GM23338 (cell line): Measurements from ENCODE around the gene GPT2. TPM values are rescaled to one million over a fixed set of nuclear protein-coding genes. Genes with fewer than 3 reads are reported as not detected.

Experiments
- ATAC-seq: fragments of 200-7000 bp; cut with Tn5 transposase; 3 replicates; pipeline ENCODE4 v1.9.1; 2020
- DNase-seq: peaks from one replicate; pipeline ENCODE4 v3.0.0-alpha.2; 2015; ENCODE audit warnings: low spot score
- H2AFZ ChIP-seq: fragments of 200-600 bp; sonication (generic); 2 replicates; pipeline ENCODE4 v1.8.0; 2016; ENCODE audit warnings: antibody characterized with exemption, mild to moderate bottlenecking, moderate library complexity
- H3F3A ChIP-seq: fragments of 200-600 bp; sonication (generic); replicated peaks from 2 replicates; pipeline ENCODE4 v1.8.0; 2017; ENCODE audit warnings: antibody characterized with exemption, mixed run types, low read depth
- H3K27ac ChIP-seq: fragments of 200-600 bp; sonication (generic); 2 replicates; pipeline ENCODE4 v1.6.1; 2016; ENCODE audit warnings: low read depth
- H3K27me3 ChIP-seq: fragments of 200-600 bp; sonication (generic); 2 replicates; pipeline ENCODE4 v1.8.0; 2016; ENCODE audit warnings: mild to moderate bottlenecking, mixed run types, moderate library complexity; ENCODE audit not compliant: insufficient read depth
- H3K36me3 ChIP-seq: fragments of 200-600 bp; sonication (generic); 2 replicates; pipeline ENCODE4 v1.8.0; 2016; ENCODE audit warnings: mild to moderate bottlenecking; ENCODE audit not compliant: insufficient read depth
- H3K4me1 ChIP-seq: fragments of 200-600 bp; sonication (generic); 2 replicates; pipeline ENCODE4 v1.8.0; 2016; ENCODE audit warnings: mild to moderate bottlenecking, moderate library complexity; ENCODE audit not compliant: insufficient read depth
- H3K4me2 ChIP-seq: fragments of 200-600 bp; sonication (generic); 2 replicates; pipeline ENCODE4 v1.7.1; 2017; ENCODE audit warnings: mixed run types
- H3K4me3 ChIP-seq: fragments of 200-600 bp; sonication (generic); 2 replicates; pipeline ENCODE4 v1.6.1; 2016; ENCODE audit warnings: mixed run types
- H3K79me2 ChIP-seq: fragments of 200-600 bp; sonication (generic); replicated peaks from 2 replicates; pipeline ENCODE4 v1.8.0; 2017; ENCODE audit warnings: mild to moderate bottlenecking; ENCODE audit not compliant: insufficient read depth
- H3K9me2 ChIP-seq: fragments of 200-600 bp; sonication (generic); 2 replicates; pipeline ENCODE4 v1.8.0; 2017; ENCODE audit not compliant: insufficient read depth
- H4K20me1 ChIP-seq: fragments of 200-600 bp; sonication (generic); replicated peaks from 2 replicates; pipeline ENCODE4 v1.8.0; 2017; ENCODE audit warnings: mild to moderate bottlenecking; ENCODE audit not compliant: insufficient read depth
- H3K27ac Mint-ChIP-seq: 2 replicates; pipeline ENCODE4 v1.8.0; 2020; ENCODE audit warnings: inconsistent platforms, mild to moderate bottlenecking, moderate library complexity, mixed read lengths
- H3K27me3 Mint-ChIP-seq: 3 replicates; pipeline ENCODE4 v1.8.0; 2022; ENCODE audit warnings: low read depth, mild to moderate bottlenecking, moderate library complexity, mixed read lengths, inconsistent platforms; ENCODE audit not compliant: insufficient read depth, poor library complexity
- H3K36me3 Mint-ChIP-seq: 3 replicates; pipeline ENCODE4 v1.8.0; 2021; ENCODE audit warnings: low read depth, mild to moderate bottlenecking, inconsistent platforms, moderate library complexity, mixed read lengths
- H3K4me1 Mint-ChIP-seq: 3 replicates; pipeline ENCODE4 v1.8.0; 2020; ENCODE audit warnings: mild to moderate bottlenecking, inconsistent platforms, mixed read lengths
- H3K4me3 Mint-ChIP-seq: 3 replicates; pipeline ENCODE4 v1.8.0; 2021; ENCODE audit warnings: moderate library complexity, mild to moderate bottlenecking, inconsistent platforms, mixed read lengths
- H3K9me3 Mint-ChIP-seq: 3 replicates; pipeline ENCODE4 v1.8.0; 2020; ENCODE audit warnings: moderate library complexity, mild to moderate bottlenecking, inconsistent platforms, mixed read lengths
- CREB1 ChIP-seq: fragments of 250-450 bp; sonication (Bioruptor Pico); IDR thresholded peaks from 2 replicates; pipeline ENCODE4 v1.5.0; 2020; ENCODE audit warnings: low read depth, mild to moderate bottlenecking, moderate library complexity
- EZH2 ChIP-seq: fragments of 200-600 bp; sonication (generic); IDR thresholded peaks from one replicate; pipeline ENCODE4 v1.8.0; 2017; ENCODE audit warnings: antibody characterized with exemption, mild to moderate bottlenecking, low read depth; ENCODE audit not compliant: unreplicated experiment
- EZH2phosphoT487 ChIP-seq: fragments of 200-600 bp; sonication (generic); IDR thresholded peaks from one replicate; pipeline ENCODE4 v1.8.1; 2018; ENCODE audit warnings: antibody characterized with exemption; ENCODE audit not compliant: unreplicated experiment
- JUNB ChIP-seq: IDR thresholded peaks from one replicate; pipeline ENCODE4 v1.6.1; 2016; ENCODE audit warnings: antibody characterized with exemption; ENCODE audit not compliant: unreplicated experiment
- NANOG ChIP-seq: IDR thresholded peaks from 2 replicates; pipeline ENCODE4 v1.6.1; 2016; ENCODE audit warnings: antibody characterized with exemption, borderline replicate concordance
- POLR2AphosphoS5 ChIP-seq: IDR thresholded peaks from 2 replicates; pipeline ENCODE4 v1.6.1; 2016; ENCODE audit warnings: antibody characterized with exemption, low read depth
- STAT1 ChIP-seq: IDR thresholded peaks from one replicate; pipeline ENCODE4 v1.6.1; 2016; ENCODE audit warnings: antibody characterized with exemption; ENCODE audit not compliant: unreplicated experiment
- ZNF114 ChIP-seq: fragments of 250-450 bp; sonication (Bioruptor Pico); IDR thresholded peaks from 2 replicates; pipeline ENCODE4 v1.5.0; 2020; ENCODE audit warnings: mild to moderate bottlenecking, moderate library complexity
- ZNF331 ChIP-seq: fragments of 250-450 bp; sonication (Bioruptor Pico); IDR thresholded peaks from 2 replicates; pipeline ENCODE4 v1.5.0; 2020; ENCODE audit warnings: low read depth, mild to moderate bottlenecking, moderate library complexity
- polyA plus RNA-seq: library from polyadenylated mRNA; unstranded; fragments of >200 nt; fragmentation: Nextera tagmentation; extraction: Ambion mirVana; gene quantifications from 2 replicates; pipeline ENCODE4 v1.2.1, GENCODE V29; 2016
- total RNA-seq: library from RNA; depleted of rRNA; stranded (reverse); fragments of >200 nt; shearing (Covaris generic); gene quantifications from 2 replicates; pipeline ENCODE4 v1.2.3, GENCODE V29; 2014
- TF ChIP-seq, protein P1 (sequence below): IDR thresholded peaks from one replicate; pipeline ENCODE4 v1.6.1; 2018; ENCODE audit warnings: antibody characterized with exemption; ENCODE audit not compliant: unreplicated experiment
- TF ChIP-seq, protein P2 (sequence below): IDR thresholded peaks from 2 replicates; pipeline ENCODE4 v1.6.1; 2016; ENCODE audit warnings: antibody characterized with exemption
- TF ChIP-seq, protein P3 (sequence below), 2 experiments: fragments of 200-600 bp in 1 of 2; sonication (generic) in 1 of 2; conservative IDR thresholded peaks; 2 replicates each; pipeline versions ENCODE4 v1.5.1 to v1.6.1; 2016 to 2017; ENCODE audit warnings: antibody characterized with exemption in 2 of 2, low read depth in 2 of 2, mild to moderate bottlenecking in 2 of 2, moderate library complexity in 1 of 2

GPT2 gene
- total and polyA plus RNA-seq, 2 experiments from 2014 or later: 48.5 to 81.0 TPM

DNA sequence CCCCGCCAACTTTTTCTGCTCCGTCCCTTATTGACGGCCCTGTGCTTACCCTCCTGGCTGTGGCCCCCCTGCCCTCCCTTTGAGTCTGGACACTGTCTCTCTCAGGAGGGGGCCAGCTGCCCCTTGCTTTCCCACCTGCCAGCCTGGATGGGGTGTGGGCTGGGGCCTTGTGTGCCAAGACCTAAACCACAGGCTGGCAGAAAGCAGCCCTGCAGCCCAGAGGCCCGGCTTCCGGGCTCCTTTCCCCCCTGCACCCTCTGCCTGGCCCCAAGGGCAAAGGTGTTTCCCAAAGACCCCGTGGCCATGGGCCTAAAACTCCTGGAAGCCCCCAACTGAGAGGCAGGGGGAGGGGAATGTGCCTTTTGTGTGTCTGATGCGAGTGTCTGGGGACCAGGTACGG, 17.5 kb downstream of the GPT2 start (continued):
- TF ChIP-seq, protein P1, sequence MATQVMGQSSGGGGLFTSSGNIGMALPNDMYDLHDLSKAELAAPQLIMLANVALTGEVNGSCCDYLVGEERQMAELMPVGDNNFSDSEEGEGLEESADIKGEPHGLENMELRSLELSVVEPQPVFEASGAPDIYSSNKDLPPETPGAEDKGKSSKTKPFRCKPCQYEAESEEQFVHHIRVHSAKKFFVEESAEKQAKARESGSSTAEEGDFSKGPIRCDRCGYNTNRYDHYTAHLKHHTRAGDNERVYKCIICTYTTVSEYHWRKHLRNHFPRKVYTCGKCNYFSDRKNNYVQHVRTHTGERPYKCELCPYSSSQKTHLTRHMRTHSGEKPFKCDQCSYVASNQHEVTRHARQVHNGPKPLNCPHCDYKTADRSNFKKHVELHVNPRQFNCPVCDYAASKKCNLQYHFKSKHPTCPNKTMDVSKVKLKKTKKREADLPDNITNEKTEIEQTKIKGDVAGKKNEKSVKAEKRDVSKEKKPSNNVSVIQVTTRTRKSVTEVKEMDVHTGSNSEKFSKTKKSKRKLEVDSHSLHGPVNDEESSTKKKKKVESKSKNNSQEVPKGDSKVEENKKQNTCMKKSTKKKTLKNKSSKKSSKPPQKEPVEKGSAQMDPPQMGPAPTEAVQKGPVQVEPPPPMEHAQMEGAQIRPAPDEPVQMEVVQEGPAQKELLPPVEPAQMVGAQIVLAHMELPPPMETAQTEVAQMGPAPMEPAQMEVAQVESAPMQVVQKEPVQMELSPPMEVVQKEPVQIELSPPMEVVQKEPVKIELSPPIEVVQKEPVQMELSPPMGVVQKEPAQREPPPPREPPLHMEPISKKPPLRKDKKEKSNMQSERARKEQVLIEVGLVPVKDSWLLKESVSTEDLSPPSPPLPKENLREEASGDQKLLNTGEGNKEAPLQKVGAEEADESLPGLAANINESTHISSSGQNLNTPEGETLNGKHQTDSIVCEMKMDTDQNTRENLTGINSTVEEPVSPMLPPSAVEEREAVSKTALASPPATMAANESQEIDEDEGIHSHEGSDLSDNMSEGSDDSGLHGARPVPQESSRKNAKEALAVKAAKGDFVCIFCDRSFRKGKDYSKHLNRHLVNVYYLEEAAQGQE: no peak
- TF ChIP-seq STAT1 (no peak), JUNB (no peak), ZNF114 (no peak), EZH2 (no peak)

DNA sequence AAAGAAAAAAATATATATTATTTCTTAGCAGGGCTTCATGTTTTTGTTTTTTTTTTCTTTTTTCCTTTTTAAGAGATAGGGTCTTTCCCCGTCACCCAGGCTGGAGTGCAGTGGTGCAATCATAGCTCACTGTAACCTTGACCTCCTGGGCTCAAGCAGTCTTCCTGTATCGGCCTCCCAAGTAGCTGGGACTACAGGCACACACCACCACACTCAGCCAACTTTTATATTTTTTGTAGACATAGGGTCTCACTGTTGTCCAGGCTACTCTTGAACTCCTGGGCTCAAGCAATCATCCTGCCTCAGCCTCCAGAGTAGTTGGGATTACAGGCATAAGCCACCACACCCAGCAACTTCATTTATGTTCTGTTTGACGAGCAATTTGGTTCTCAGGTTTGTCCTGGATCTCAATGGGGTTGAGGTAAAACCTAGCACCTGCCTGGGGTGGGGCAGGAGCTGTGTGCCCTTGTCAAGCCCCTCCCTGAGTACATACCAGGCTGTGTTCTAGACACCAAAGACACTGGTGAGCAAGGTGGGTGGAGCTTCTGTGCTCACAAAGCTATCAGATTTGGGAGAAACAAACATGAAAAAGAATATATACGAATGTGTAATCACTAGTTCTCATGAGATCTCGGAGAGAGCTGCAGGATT, 19.2 kb downstream of the GPT2 start:
- Histone ChIP-seq H3K4me1 (no peaks in the 10 kb centered on the region), H3K27me3 (no peaks in the 10 kb centered on the region), H3K9me2 (no peaks in the 10 kb centered on the region), H3K4me2 (no peak overlapping the region), H2AFZ (no peak overlapping the region), H3K27ac (no peak overlapping the region), H3K36me3 (peaks cover 6% of the 10 kb centered on the region; the same call in 1 of the 2 replicates), H3F3A (0 out of 2 replicates have a peak, but pooled peaks cover 4% of the 10 kb centered on the region), H3K4me3 (no peak overlapping the region), H3K79me2 (peaks cover 3% of the 10 kb centered on the region; the same call in 1 of the 2 replicates), H4K20me1 (peaks cover 18% of the 10 kb centered on the region)
- no peak for TF ChIP-seq EZH2phosphoT487
- TF ChIP-seq, protein P1: no peak
- TF ChIP-seq, protein P2, sequence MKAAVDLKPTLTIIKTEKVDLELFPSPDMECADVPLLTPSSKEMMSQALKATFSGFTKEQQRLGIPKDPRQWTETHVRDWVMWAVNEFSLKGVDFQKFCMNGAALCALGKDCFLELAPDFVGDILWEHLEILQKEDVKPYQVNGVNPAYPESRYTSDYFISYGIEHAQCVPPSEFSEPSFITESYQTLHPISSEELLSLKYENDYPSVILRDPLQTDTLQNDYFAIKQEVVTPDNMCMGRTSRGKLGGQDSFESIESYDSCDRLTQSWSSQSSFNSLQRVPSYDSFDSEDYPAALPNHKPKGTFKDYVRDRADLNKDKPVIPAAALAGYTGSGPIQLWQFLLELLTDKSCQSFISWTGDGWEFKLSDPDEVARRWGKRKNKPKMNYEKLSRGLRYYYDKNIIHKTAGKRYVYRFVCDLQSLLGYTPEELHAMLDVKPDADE: no peak
- TF ChIP-seq JUNB: no peak
- no peak for TF ChIP-seq POLR2AphosphoS5
- no peak for TF ChIP-seq CREB1 (CRISPR knock-in tag)
- TF ChIP-seq NANOG: no peak
- no peak for TF ChIP-seq ZNF331 (CRISPR knock-in tag)
- TF ChIP-seq, protein P3, sequence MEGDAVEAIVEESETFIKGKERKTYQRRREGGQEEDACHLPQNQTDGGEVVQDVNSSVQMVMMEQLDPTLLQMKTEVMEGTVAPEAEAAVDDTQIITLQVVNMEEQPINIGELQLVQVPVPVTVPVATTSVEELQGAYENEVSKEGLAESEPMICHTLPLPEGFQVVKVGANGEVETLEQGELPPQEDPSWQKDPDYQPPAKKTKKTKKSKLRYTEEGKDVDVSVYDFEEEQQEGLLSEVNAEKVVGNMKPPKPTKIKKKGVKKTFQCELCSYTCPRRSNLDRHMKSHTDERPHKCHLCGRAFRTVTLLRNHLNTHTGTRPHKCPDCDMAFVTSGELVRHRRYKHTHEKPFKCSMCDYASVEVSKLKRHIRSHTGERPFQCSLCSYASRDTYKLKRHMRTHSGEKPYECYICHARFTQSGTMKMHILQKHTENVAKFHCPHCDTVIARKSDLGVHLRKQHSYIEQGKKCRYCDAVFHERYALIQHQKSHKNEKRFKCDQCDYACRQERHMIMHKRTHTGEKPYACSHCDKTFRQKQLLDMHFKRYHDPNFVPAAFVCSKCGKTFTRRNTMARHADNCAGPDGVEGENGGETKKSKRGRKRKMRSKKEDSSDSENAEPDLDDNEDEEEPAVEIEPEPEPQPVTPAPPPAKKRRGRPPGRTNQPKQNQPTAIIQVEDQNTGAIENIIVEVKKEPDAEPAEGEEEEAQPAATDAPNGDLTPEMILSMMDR (conservative IDR thresholded peaks at IDR 0.05; ENCODE audit: low read depth in 2 of 2): no peak
- DNase-seq (no peak), ATAC-seq (no peak)
- peaks cover 6% of the 10 kb centered on the region; the same call in 1 of the 3 replicates for H3K4me1 Mint-ChIP-seq
- H3K4me3 Mint-ChIP-seq: no peak overlapping the region
- peaks cover 91% of the 10 kb centered on the region for H3K36me3 Mint-ChIP-seq
- peaks cover 6% of the 10 kb centered on the region for H3K9me3 Mint-ChIP-seq
- H3K27me3 Mint-ChIP-seq: peaks cover 9% of the 10 kb centered on the region
- no peak overlapping the region for H3K27ac Mint-ChIP-seq
